ENCODE data around the gene YJEFN3.

The YJEFN3 gene

GRCh38 chr19:19540064-19540714 is 11.5 kb downstream of the YJEFN3 start:
- peak; percentile 88 for DNase-seq

GRCh38 chr19:19540715-19541515 is 12.2 kb downstream of the YJEFN3 start:
- peak; percentile 81 for DNase-seq

- peak; percentile 79 for DNase-seq
Observed at GRCh38 chr19:19541616-19542015, 12.9 kb downstream of the YJEFN3 start.

GRCh38 chr19:19542507-19542906 is 13.8 kb downstream of the YJEFN3 start:
- DNase-seq: no peak

- DNase-seq: no peak
Observed at GRCh38 chr19:19543101-19543500, 14.4 kb downstream of the YJEFN3 start.

- no peak for DNase-seq
Observed at GRCh38 chr19:19543640-19544039, 14.9 kb downstream of the YJEFN3 start.

- DNase-seq: no peak
Observed at GRCh38 chr19:19544257-19544953, 15.7 kb downstream of the YJEFN3 start.

GRCh38 chr19:19544954-19545591 is 16.4 kb downstream of the YJEFN3 start:
- no peak for DNase-seq

GRCh38 chr19:19545707-19546106 is 17.0 kb downstream of the YJEFN3 start:
- DNase-seq: no peak

GRCh38 chr19:19546751-19547162 is 18.0 kb downstream of the YJEFN3 start:
- DNase-seq: no peak

GRCh38 chr19:19547674-19548336 is 19.1 kb downstream of the YJEFN3 start:
- DNase-seq: no peak

GRCh38 chr19:19548915-19549759 is 20.4 kb downstream of the YJEFN3 start:
- peak; percentile 77 for DNase-seq

- no peak for DNase-seq
Observed at GRCh38 chr19:19549804-19550464, 21.2 kb downstream of the YJEFN3 start.

GRCh38 chr19:19550485-19550929 is 21.8 kb downstream of the YJEFN3 start:
- peak; percentile 87 for DNase-seq

- no peak for DNase-seq
Observed at GRCh38 chr19:19550972-19551852, 22.5 kb downstream of the YJEFN3 start.

GRCh38 chr19:19551853-19552192 is 23.1 kb downstream of the YJEFN3 start:
- peak; percentile 78 for DNase-seq

- no peak for DNase-seq
Observed at GRCh38 chr19:19552798-19553197, 24.1 kb downstream of the YJEFN3 start.

GRCh38 chr19:19553670-19554069 is 25.0 kb downstream of the YJEFN3 start:
- DNase-seq: peak; percentile 3

GRCh38 chr19:19554074-19555023 is 25.6 kb downstream of the YJEFN3 start:
- peak; percentile 44 for DNase-seq

All from left hindlimb (tissue), 1 donor.